HG03565 (cell line): ENCODE measurements around the gene GRIK3.

Experiments
- ATAC-seq: cut with Tn5 transposase; IDR thresholded peaks from one replicate; pipeline ENCODE4 v1.9.1; 2021; ENCODE audit warnings: mild to moderate bottlenecking, moderate library complexity; ENCODE audit not compliant: unreplicated experiment

Gene GRIK3

GRCh38 chr1:36881541-36881940, 152.8 kb downstream of the GRIK3 start:
- ATAC-seq: no peak

- no peak for ATAC-seq
Measured at GRCh38 chr1:36881068-36881405, 153.3 kb downstream of the GRIK3 start.

- no peak for ATAC-seq
Measured at GRCh38 chr1:36880155-36881067, 153.9 kb downstream of the GRIK3 start.

- no peak for ATAC-seq
Measured at GRCh38 chr1:36879613-36880012, 154.7 kb downstream of the GRIK3 start.

GRCh38 chr1:36876990-36877389, 157.3 kb downstream of the GRIK3 start:
- ATAC-seq: no peak

- ATAC-seq: no peak
Measured at GRCh38 chr1:36874271-36875060, 159.8 kb downstream of the GRIK3 start.

GRCh38 chr1:36872858-36873257, 161.5 kb downstream of the GRIK3 start:
- ATAC-seq: no peak

- ATAC-seq: no peak
Measured at GRCh38 chr1:36872126-36872754, 162.1 kb downstream of the GRIK3 start.

GRCh38 chr1:36871146-36871971, 163.0 kb downstream of the GRIK3 start:
- no peak for ATAC-seq

GRCh38 chr1:36869826-36870225, 164.5 kb downstream of the GRIK3 start:
- ATAC-seq: no peak

GRCh38 chr1:36869054-36869453, 165.3 kb downstream of the GRIK3 start:
- ATAC-seq: no peak

- no peak for ATAC-seq
Measured at GRCh38 chr1:36867575-36867974, 166.7 kb downstream of the GRIK3 start.

GRCh38 chr1:36866169-36866814, 168.0 kb downstream of the GRIK3 start:
- no peak for ATAC-seq

GRCh38 chr1:36865602-36865900, 168.8 kb downstream of the GRIK3 start:
- no peak for ATAC-seq

- no peak for ATAC-seq
Measured at GRCh38 chr1:36864823-36865601, 169.3 kb downstream of the GRIK3 start.

GRCh38 chr1:36864182-36864822, 170.0 kb downstream of the GRIK3 start:
- no peak for ATAC-seq

GRCh38 chr1:36863500-36863899, 170.8 kb downstream of the GRIK3 start:
- no peak for ATAC-seq

GRCh38 chr1:36863061-36863460, 171.3 kb downstream of the GRIK3 start:
- ATAC-seq: no peak

- no peak for ATAC-seq
Measured at GRCh38 chr1:36861375-36861774, 172.9 kb downstream of the GRIK3 start.
